H9 (cell line): ENCODE measurements around the gene ALDH1A2. TPM values are rescaled to one million over a fixed set of nuclear protein-coding genes. Genes with fewer than 3 reads are reported as not detected.

Source experiments
- DNase-seq: peaks from one replicate; pipeline ENCODE4 v3.0.0-alpha.2; 2017
- H2AFZ ChIP-seq: one replicate; pipeline ENCODE4 v1.6.1; 2013; ENCODE audit warnings: mild to moderate bottlenecking, low read length, control low read depth, moderate library complexity
- H2AK5ac ChIP-seq: 2 replicates; pipeline ENCODE4 v1.6.1; 2013; ENCODE audit warnings: low read length, control low read depth, mixed read lengths; ENCODE audit not compliant: insufficient read length
- H2BK120ac ChIP-seq: one replicate; pipeline ENCODE4 v1.6.1; 2013; ENCODE audit warnings: low read depth, mild to moderate bottlenecking, low read length, control low read depth, inconsistent platforms; ENCODE audit not compliant: poor library complexity, severe bottlenecking
- H2BK12ac ChIP-seq: 2 replicates; pipeline ENCODE4 v1.6.1; 2013; ENCODE audit warnings: low read length, control low read depth, mixed read lengths, low read depth; ENCODE audit not compliant: insufficient read length
- H2BK15ac ChIP-seq: 2 replicates; pipeline ENCODE4 v1.6.1; 2013; ENCODE audit warnings: low read depth, low read length, control low read depth
- H2BK20ac ChIP-seq: one replicate; pipeline ENCODE4 v1.6.1; 2013; ENCODE audit warnings: low read depth, mild to moderate bottlenecking, low read length, control low read depth, inconsistent platforms; ENCODE audit not compliant: poor library complexity, severe bottlenecking
- H2BK5ac ChIP-seq: 2 replicates; pipeline ENCODE4 v1.6.1; 2013; ENCODE audit warnings: low read length, control low read depth, mixed read lengths; ENCODE audit not compliant: insufficient read length
- H3K14ac ChIP-seq: 2 replicates; pipeline ENCODE4 v1.6.1; 2013; ENCODE audit warnings: low read length, control low read depth; ENCODE audit not compliant: insufficient read depth
- H3K18ac ChIP-seq: 2 replicates; pipeline ENCODE4 v1.6.1; 2013; ENCODE audit warnings: low read depth, mild to moderate bottlenecking, mixed read lengths, low read length, control low read depth; ENCODE audit not compliant: insufficient read length
- H3K23ac ChIP-seq: 2 replicates; pipeline ENCODE4 v1.6.1; 2013; ENCODE audit warnings: low read length, control low read depth, mixed read lengths, low read depth; ENCODE audit not compliant: insufficient read length
- H3K23me2 ChIP-seq: 2 replicates; pipeline ENCODE4 v1.6.1; 2013; ENCODE audit warnings: low read depth, mild to moderate bottlenecking, mixed read lengths, low read length, control low read depth; ENCODE audit not compliant: insufficient read length, poor library complexity, severe bottlenecking
- H3K27ac ChIP-seq: 2 replicates; pipeline ENCODE4 v1.5.1; 2013; ENCODE audit warnings: low read length, control low read depth, mixed read lengths, low read depth; ENCODE audit not compliant: insufficient read length
- H3K27me3 ChIP-seq: 2 replicates; pipeline ENCODE4 v1.6.1; 2013; ENCODE audit warnings: low read length, control low read depth, inconsistent platforms; ENCODE audit not compliant: insufficient read depth
- H3K4ac ChIP-seq: 2 replicates; pipeline ENCODE4 v1.6.1; 2013; ENCODE audit warnings: low read depth, mild to moderate bottlenecking, control low read depth, inconsistent platforms, low read length, moderate library complexity
- H3K4me1 ChIP-seq: 2 replicates; pipeline ENCODE4 v1.6.1; 2013; ENCODE audit warnings: low read length, control low read depth, inconsistent platforms; ENCODE audit not compliant: insufficient read depth
- H3K4me2 ChIP-seq: 2 replicates; pipeline ENCODE4 v1.6.1; 2013; ENCODE audit warnings: low read length, control low read depth, mixed read lengths; ENCODE audit not compliant: insufficient read length, insufficient read depth
- H3K56ac ChIP-seq: 2 replicates; pipeline ENCODE4 v1.6.1; 2013; ENCODE audit warnings: low read depth, mild to moderate bottlenecking, mixed read lengths, low read length, control low read depth; ENCODE audit not compliant: insufficient read length
- H3K79me1 ChIP-seq: 2 replicates; pipeline ENCODE4 v1.6.1; 2013; ENCODE audit warnings: low read depth, mild to moderate bottlenecking, moderate library complexity, low read length, control low read depth, inconsistent platforms; ENCODE audit not compliant: insufficient read depth, poor library complexity, severe bottlenecking
- H3K79me2 ChIP-seq: 2 replicates; pipeline ENCODE4 v1.6.1; 2013; ENCODE audit warnings: low read length, control low read depth, inconsistent platforms; ENCODE audit not compliant: insufficient read depth
- H3K9ac ChIP-seq: 2 replicates; pipeline ENCODE4 v1.6.1; 2013; ENCODE audit warnings: low read length, control low read depth, mixed read lengths; ENCODE audit not compliant: insufficient read length; ENCODE audit errors: extremely low read depth
- H3K9me3 ChIP-seq: one replicate; pipeline ENCODE4 v1.6.1; 2013; ENCODE audit warnings: low read depth, low read length, inconsistent platforms; ENCODE audit not compliant: control insufficient read depth
- H3T11ph ChIP-seq: one replicate; pipeline ENCODE4 v1.6.1; 2013; ENCODE audit warnings: mild to moderate bottlenecking, low read length, control low read depth, inconsistent platforms
- H4K20me1 ChIP-seq: one replicate; pipeline ENCODE4 v1.6.1; 2013; ENCODE audit not compliant: control insufficient read depth, insufficient read length, insufficient read depth
- H4K5ac ChIP-seq: 2 replicates; pipeline ENCODE4 v1.6.1; 2013; ENCODE audit warnings: low read depth, mild to moderate bottlenecking, mixed read lengths, low read length, control low read depth; ENCODE audit not compliant: insufficient read length
- H4K8ac ChIP-seq: replicated peaks from 2 replicates; pipeline ENCODE4 v1.6.1; 2013; ENCODE audit warnings: low read length, control low read depth, mixed read lengths, low read depth; ENCODE audit not compliant: insufficient read length
- H4K91ac ChIP-seq: 2 replicates; pipeline ENCODE4 v1.6.1; 2013; ENCODE audit warnings: low read depth, mild to moderate bottlenecking, moderate library complexity, mixed read lengths, low read length, control low read depth; ENCODE audit not compliant: insufficient read length
- H3K27ac Mint-ChIP-seq, 3 experiments: 2 replicates in 2 of 3; 3 replicates in 1 of 3; pipeline ENCODE4 v1.8.0; 2020 to 2021; ENCODE audit warnings: mixed read lengths in 3 of 3, mild to moderate bottlenecking in 1 of 3, moderate library complexity in 1 of 3
- H3K27me3 Mint-ChIP-seq: 2 replicates; pipeline ENCODE4 v1.8.0; 2021; ENCODE audit warnings: low read depth, mild to moderate bottlenecking, moderate library complexity, mixed read lengths
- H3K36me3 Mint-ChIP-seq, 3 experiments: 2 replicates in 2 of 3; 3 replicates in 1 of 3; pipeline ENCODE4 v1.8.0; 2020 to 2021; ENCODE audit warnings: low read depth in 3 of 3, mixed read lengths in 3 of 3; ENCODE audit not compliant: insufficient read depth in 1 of 3
- H3K4me1 Mint-ChIP-seq, 2 experiments: 2 replicates each; pipeline ENCODE4 v1.8.0; 2020; ENCODE audit warnings: mixed read lengths in 2 of 2
- H3K4me3 Mint-ChIP-seq, 2 experiments: 2 replicates in 1 of 2; 3 replicates in 1 of 2; pipeline ENCODE4 v1.8.0; 2020 to 2021; ENCODE audit warnings: mild to moderate bottlenecking in 2 of 2, mixed read lengths in 2 of 2, moderate library complexity in 1 of 2
- H3K9me3 Mint-ChIP-seq, 2 experiments: 2 replicates in 1 of 2; 3 replicates in 1 of 2; pipeline ENCODE4 v1.8.0; 2020; ENCODE audit warnings: mild to moderate bottlenecking in 2 of 2, mixed read lengths in 2 of 2, moderate library complexity in 1 of 2
- CTCF ChIP-seq: fragments of 200-600 bp; sonication (generic); conservative IDR thresholded peaks from 3 replicates; pipeline ENCODE4 v1.8.0; 2021; ENCODE audit warnings: antibody characterized with exemption, mild to moderate bottlenecking
- WGBS: extraction: QIAGEN DNeasy Blood & Tissue Kit; methylation state at CpG from one replicate; pipeline ENCODE4 v1.1.7; 2013; ENCODE audit warnings: missing lambda C conversion rate, low lambda C conversion rate, mixed read lengths; ENCODE audit not compliant: insufficient read length; ENCODE audit errors: extremely low coverage; 5-methylcytosine and 5-hydroxymethylcytosine counted together
- total RNA-seq: library from RNA; stranded (reverse); gene quantifications from 2 replicates; pipeline ENCODE4 v1.2.1, GENCODE V29; 2021

The ALDH1A2 gene
- total RNA-seq, 1 experiment from 2014 or later: 0.72 TPM

GRCh38 chr15:57946491-57947048, 118.9 kb downstream of the ALDH1A2 start:
- no peak overlapping the region for H3K4me3 Mint-ChIP-seq
- Histone ChIP-seq H2BK20ac (no peak overlapping the region), H3K23me2 (no peaks in the 10 kb centered on the region)

More at GRCh38 chr15:57946491-57947048, 118.9 kb downstream of the ALDH1A2 start:
- Histone ChIP-seq H3K27ac (no peak overlapping the region), H4K20me1 (no peaks in the 10 kb centered on the region), H4K91ac (no peak overlapping the region), H3K79me1 (no peaks in the 10 kb centered on the region), H3K56ac (no peak overlapping the region), H4K8ac (no peak overlapping the region), H3K4me2 (no peak overlapping the region), H3K4ac (no peak overlapping the region), H3K4me1 (no peaks in the 10 kb centered on the region), H3K23ac (no peak overlapping the region), H2AK5ac (no peak overlapping the region), H2AFZ (no peak overlapping the region), H3K9ac (no peak overlapping the region), H2BK120ac (no peak overlapping the region), H2BK15ac (no peak overlapping the region), H4K5ac (no peak overlapping the region), H2BK5ac (no peak overlapping the region), H3T11ph (no peak overlapping the region), H3K14ac (no peak overlapping the region), H3K79me2 (no peaks in the 10 kb centered on the region), H3K9me3 (no peaks in the 10 kb centered on the region), H2BK12ac (no peak overlapping the region), H3K27me3 (no peaks in the 10 kb centered on the region), H3K18ac (no peak overlapping the region)
- WGBS: 100% methylated on average over 2 of the region's 3 CpGs
- no peak for TF ChIP-seq CTCF
- Mint-ChIP-seq H3K36me3 (no peaks in the 10 kb centered on the region), H3K27ac (no peak overlapping the region), H3K27me3 (no peaks in the 10 kb centered on the region), H3K9me3 (no peaks in the 10 kb centered on the region; a peak in 1 of 5 replicates), H3K4me1 (peaks cover 0 to 6% of the 10 kb centered on the region in 2 experiments; a peak in 2 of 4 replicates)
- DNase-seq: no peak
